ENCODE data around the gene ZNF106.

DNA sequence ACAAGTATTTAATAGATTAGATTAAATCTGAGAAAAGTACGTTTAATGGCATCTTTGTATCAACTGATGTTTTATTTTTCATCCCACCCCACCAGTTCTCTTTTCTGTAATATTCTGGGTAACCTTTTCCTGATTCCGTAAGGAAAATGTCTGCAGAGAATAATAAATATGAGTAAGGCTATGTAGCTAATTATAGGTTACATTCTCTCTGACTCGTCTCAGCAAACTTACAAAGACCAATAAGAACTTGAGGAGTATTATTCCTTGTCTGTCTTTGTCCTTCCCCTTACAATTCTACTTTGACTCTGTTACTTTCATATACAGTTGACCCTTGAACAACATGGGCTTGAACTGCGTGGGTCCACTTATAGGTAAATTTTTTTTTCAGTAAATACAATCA is 16.6 kb upstream of the ZNF106 start:
- TF ChIP-seq, protein P1, sequence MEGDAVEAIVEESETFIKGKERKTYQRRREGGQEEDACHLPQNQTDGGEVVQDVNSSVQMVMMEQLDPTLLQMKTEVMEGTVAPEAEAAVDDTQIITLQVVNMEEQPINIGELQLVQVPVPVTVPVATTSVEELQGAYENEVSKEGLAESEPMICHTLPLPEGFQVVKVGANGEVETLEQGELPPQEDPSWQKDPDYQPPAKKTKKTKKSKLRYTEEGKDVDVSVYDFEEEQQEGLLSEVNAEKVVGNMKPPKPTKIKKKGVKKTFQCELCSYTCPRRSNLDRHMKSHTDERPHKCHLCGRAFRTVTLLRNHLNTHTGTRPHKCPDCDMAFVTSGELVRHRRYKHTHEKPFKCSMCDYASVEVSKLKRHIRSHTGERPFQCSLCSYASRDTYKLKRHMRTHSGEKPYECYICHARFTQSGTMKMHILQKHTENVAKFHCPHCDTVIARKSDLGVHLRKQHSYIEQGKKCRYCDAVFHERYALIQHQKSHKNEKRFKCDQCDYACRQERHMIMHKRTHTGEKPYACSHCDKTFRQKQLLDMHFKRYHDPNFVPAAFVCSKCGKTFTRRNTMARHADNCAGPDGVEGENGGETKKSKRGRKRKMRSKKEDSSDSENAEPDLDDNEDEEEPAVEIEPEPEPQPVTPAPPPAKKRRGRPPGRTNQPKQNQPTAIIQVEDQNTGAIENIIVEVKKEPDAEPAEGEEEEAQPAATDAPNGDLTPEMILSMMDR (conservative IDR thresholded peaks at IDR 0.05 in 1 of 2, IDR thresholded peaks at IDR 0.05 in 1 of 2; ENCODE audit: extremely low read depth in 1 of 2, insufficient read depth in 1 of 2, low read depth in 1 of 2, low read length in 2 of 2) = no peak
- no peak for TF ChIP-seq EZH2 (IDR thresholded peaks at IDR 0.05; ENCODE audit: borderline replicate concordance, low read length)
